ENCODE results near the gene EPG5. TPM values are rescaled to one million over a fixed set of nuclear protein-coding genes. Genes with fewer than 3 reads are reported as not detected.

The EPG5 gene
- total and polyA plus RNA-seq, 9 donors, result 9.1 to 17.1 (median 11.5) TPM

- H3K27ac ChIP-seq (ENCODE audit: low read length), result no peak overlapping the region
- H3K4me1 ChIP-seq (ENCODE audit: control insufficient read depth, insufficient read depth, low read length), result no peaks in the 10 kb centered on the region
- H3K4me3 ChIP-seq (ENCODE audit: low read length), result no peak overlapping the region
- peaks cover 33% of the 10 kb centered on the region for H3K36me3 ChIP-seq (ENCODE audit: control insufficient read depth, insufficient read depth, low read length)
- DNase-seq, result no peak
- no CpG with 5 or more reads among the region's 5 CpGs for WGBS (ENCODE audit: insufficient coverage)
- H3K9me3 ChIP-seq (replicated peaks; ENCODE audit: control insufficient read depth, low read depth, low read length), result no peaks in the 10 kb centered on the region
- H3K27me3 ChIP-seq (ENCODE audit: control insufficient read depth, insufficient read depth, low read length), result no peaks in the 10 kb centered on the region
These were observed 92.5 kb downstream of the EPG5 start for GRCh38 chr18:45874491-45875184.

- Histone ChIP-seq H3K36me3 (ENCODE audit: control insufficient read depth, insufficient read depth, low read length) (peaks cover 38% of the 10 kb centered on the region), H3K9me3 (replicated peaks; ENCODE audit: control insufficient read depth, low read depth, low read length) (no peaks in the 10 kb centered on the region), H3K27me3 (ENCODE audit: control insufficient read depth, insufficient read depth, low read length) (no peaks in the 10 kb centered on the region), H3K4me3 (ENCODE audit: low read length) (no peak overlapping the region), H3K4me1 (ENCODE audit: control insufficient read depth, insufficient read depth, low read length) (no peaks in the 10 kb centered on the region), H3K27ac (ENCODE audit: low read length) (no peak overlapping the region)
- 71% methylated on average over 1 of the region's 5 CpGs for WGBS (ENCODE audit: insufficient coverage)
- DNase-seq, result no peak
These were observed 95.6 kb downstream of the EPG5 start for GRCh38 chr18:45871431-45872084.

GRCh38 chr18:45870419-45870818 is 96.7 kb downstream of the EPG5 start:
- no peak overlapping the region for H3K27ac ChIP-seq (ENCODE audit: low read length)
- H3K4me3 ChIP-seq (ENCODE audit: low read length), result no peak overlapping the region
- DNase-seq, result no peak
- H3K27me3 ChIP-seq (ENCODE audit: control insufficient read depth, insufficient read depth, low read length), result no peaks in the 10 kb centered on the region
- 77% methylated on average over 7 of the region's 7 CpGs for WGBS (ENCODE audit: insufficient coverage)
- H3K36me3 ChIP-seq (ENCODE audit: control insufficient read depth, insufficient read depth, low read length), result peaks cover 43% of the 10 kb centered on the region
- H3K4me1 ChIP-seq (ENCODE audit: control insufficient read depth, insufficient read depth, low read length), result no peaks in the 10 kb centered on the region
- no peaks in the 10 kb centered on the region for H3K9me3 ChIP-seq (replicated peaks; ENCODE audit: control insufficient read depth, low read depth, low read length)

- H3K27ac ChIP-seq (ENCODE audit: low read length), result no peak overlapping the region
- peaks cover 48% of the 10 kb centered on the region for H3K36me3 ChIP-seq (ENCODE audit: control insufficient read depth, insufficient read depth, low read length)
- H3K9me3 ChIP-seq (replicated peaks; ENCODE audit: control insufficient read depth, low read depth, low read length), result no peaks in the 10 kb centered on the region
- H3K27me3 ChIP-seq (ENCODE audit: control insufficient read depth, insufficient read depth, low read length), result no peaks in the 10 kb centered on the region
- no peaks in the 10 kb centered on the region for H3K4me1 ChIP-seq (ENCODE audit: control insufficient read depth, insufficient read depth, low read length)
- WGBS (ENCODE audit: insufficient coverage), result 100% methylated on average over 3 of the region's 5 CpGs
- DNase-seq, result no peak
- no peak overlapping the region for H3K4me3 ChIP-seq (ENCODE audit: low read length)
These were observed 101.7 kb downstream of the EPG5 start for GRCh38 chr18:45865466-45865865.

- Histone ChIP-seq H3K27me3 (ENCODE audit: control insufficient read depth, insufficient read depth, low read length) (no peaks in the 10 kb centered on the region), H3K9me3 (replicated peaks; ENCODE audit: control insufficient read depth, low read depth, low read length) (no peaks in the 10 kb centered on the region), H3K36me3 (ENCODE audit: control insufficient read depth, insufficient read depth, low read length) (peaks cover 51% of the 10 kb centered on the region), H3K4me1 (ENCODE audit: control insufficient read depth, insufficient read depth, low read length) (no peaks in the 10 kb centered on the region), H3K4me3 (ENCODE audit: low read length) (no peak overlapping the region), H3K27ac (ENCODE audit: low read length) (no peak overlapping the region)
- WGBS (ENCODE audit: insufficient coverage), result 94% methylated on average over 3 of the region's 5 CpGs
- DNase-seq, result no peak
These were observed 103.0 kb downstream of the EPG5 start for GRCh38 chr18:45864081-45864480.

GRCh38 chr18:45863469-45863868 is 103.7 kb downstream of the EPG5 start:
- no peaks in the 10 kb centered on the region for H3K4me1 ChIP-seq (ENCODE audit: control insufficient read depth, insufficient read depth, low read length)
- H3K27ac ChIP-seq (ENCODE audit: low read length), result no peak overlapping the region
- WGBS (ENCODE audit: insufficient coverage), result no CpG with 5 or more reads among the region's 1 CpG
- no peak overlapping the region for H3K4me3 ChIP-seq (ENCODE audit: low read length)
- no peaks in the 10 kb centered on the region for H3K27me3 ChIP-seq (ENCODE audit: control insufficient read depth, insufficient read depth, low read length)
- peaks cover 56% of the 10 kb centered on the region for H3K36me3 ChIP-seq (ENCODE audit: control insufficient read depth, insufficient read depth, low read length)
- H3K9me3 ChIP-seq (replicated peaks; ENCODE audit: control insufficient read depth, low read depth, low read length), result no peaks in the 10 kb centered on the region
- DNase-seq, result no peak

GRCh38 chr18:45861926-45862325 is 105.2 kb downstream of the EPG5 start:
- Histone ChIP-seq H3K9me3 (replicated peaks; ENCODE audit: control insufficient read depth, low read depth, low read length) (no peaks in the 10 kb centered on the region), H3K4me3 (ENCODE audit: low read length) (no peak overlapping the region), H3K4me1 (ENCODE audit: control insufficient read depth, insufficient read depth, low read length) (no peaks in the 10 kb centered on the region), H3K27ac (ENCODE audit: low read length) (no peak overlapping the region), H3K27me3 (ENCODE audit: control insufficient read depth, insufficient read depth, low read length) (no peaks in the 10 kb centered on the region), H3K36me3 (ENCODE audit: control insufficient read depth, insufficient read depth, low read length) (peaks cover 60% of the 10 kb centered on the region)
- no CpG with 5 or more reads among the region's 1 CpG for WGBS (ENCODE audit: insufficient coverage)
- DNase-seq, result no peak

GRCh38 chr18:45860971-45861370 is 106.2 kb downstream of the EPG5 start:
- WGBS (ENCODE audit: insufficient coverage), result no CpG with 5 or more reads among the region's 3 CpGs
- DNase-seq, result no peak

GRCh38 chr18:45860492-45860891 is 106.6 kb downstream of the EPG5 start:
- no peaks in the 10 kb centered on the region for H3K9me3 ChIP-seq (replicated peaks; ENCODE audit: control insufficient read depth, low read depth, low read length)
- no peak overlapping the region for H3K27ac ChIP-seq (ENCODE audit: low read length)
- DNase-seq, result no peak
- H3K36me3 ChIP-seq (ENCODE audit: control insufficient read depth, insufficient read depth, low read length), result peaks cover 60% of the 10 kb centered on the region
- no peak overlapping the region for H3K4me3 ChIP-seq (ENCODE audit: low read length)
- no CpG with 5 or more reads among the region's 4 CpGs for WGBS (ENCODE audit: insufficient coverage)
- no peaks in the 10 kb centered on the region for H3K27me3 ChIP-seq (ENCODE audit: control insufficient read depth, insufficient read depth, low read length)
- no peaks in the 10 kb centered on the region for H3K4me1 ChIP-seq (ENCODE audit: control insufficient read depth, insufficient read depth, low read length)

More at GRCh38 chr18:45860971-45861370, 106.2 kb downstream of the EPG5 start:
- Histone ChIP-seq H3K4me1 (ENCODE audit: control insufficient read depth, insufficient read depth, low read length) (no peaks in the 10 kb centered on the region), H3K27ac (ENCODE audit: low read length) (no peak overlapping the region), H3K9me3 (replicated peaks; ENCODE audit: control insufficient read depth, low read depth, low read length) (no peaks in the 10 kb centered on the region), H3K4me3 (ENCODE audit: low read length) (no peak overlapping the region), H3K27me3 (ENCODE audit: control insufficient read depth, insufficient read depth, low read length) (no peaks in the 10 kb centered on the region), H3K36me3 (ENCODE audit: control insufficient read depth, insufficient read depth, low read length) (peaks cover 61% of the 10 kb centered on the region)

GRCh38 chr18:45859334-45859733 is 107.8 kb downstream of the EPG5 start:
- H3K4me1 ChIP-seq (ENCODE audit: control insufficient read depth, insufficient read depth, low read length), result no peaks in the 10 kb centered on the region
- peaks cover 60% of the 10 kb centered on the region for H3K36me3 ChIP-seq (ENCODE audit: control insufficient read depth, insufficient read depth, low read length)
- no peaks in the 10 kb centered on the region for H3K9me3 ChIP-seq (replicated peaks; ENCODE audit: control insufficient read depth, low read depth, low read length)
- no peak overlapping the region for H3K4me3 ChIP-seq (ENCODE audit: low read length)
- DNase-seq, result no peak
- H3K27ac ChIP-seq (ENCODE audit: low read length), result no peak overlapping the region
- no CpG with 5 or more reads among the region's 3 CpGs for WGBS (ENCODE audit: insufficient coverage)
- H3K27me3 ChIP-seq (ENCODE audit: control insufficient read depth, insufficient read depth, low read length), result no peaks in the 10 kb centered on the region
